HEK293T (cell line): ENCODE measurements around the gene COQ9.

Experiments used
- ARNT ChIP-seq: fragments of 450-650 bp; IDR thresholded peaks from 2 replicates; pipeline ENCODE4 v1.6.1; 2017; ENCODE audit warnings: mild to moderate bottlenecking
- BHLHE40 ChIP-seq: fragments of 450-650 bp; IDR thresholded peaks from 2 replicates; pipeline ENCODE4 v1.6.1; 2016; ENCODE audit warnings: mild to moderate bottlenecking, moderate library complexity, borderline replicate concordance
- ELF4 ChIP-seq: fragments of 450-650 bp; IDR thresholded peaks from 2 replicates; pipeline ENCODE4 v1.6.1; 2017; ENCODE audit warnings: antibody characterized with exemption
- FOXK2 ChIP-seq: fragments of 450-650 bp; IDR thresholded peaks from 2 replicates; pipeline ENCODE4 v1.6.1; 2016; ENCODE audit warnings: mild to moderate bottlenecking
- FOXM1 ChIP-seq: fragments of 450-650 bp; IDR thresholded peaks from 2 replicates; pipeline ENCODE4 v1.6.1; 2017; ENCODE audit warnings: mild to moderate bottlenecking, borderline replicate concordance
- LEF1 ChIP-seq: fragments of 450-650 bp; IDR thresholded peaks from 2 replicates; pipeline ENCODE4 v1.6.1; 2017; ENCODE audit warnings: mild to moderate bottlenecking, borderline replicate concordance
- SUZ12 ChIP-seq: fragments of 450-650 bp; IDR thresholded peaks from 2 replicates; pipeline ENCODE4 v1.6.1; 2016; ENCODE audit warnings: mild to moderate bottlenecking
- TF ChIP-seq, protein P1 (sequence below): fragments of 450-650 bp; IDR thresholded peaks from 2 replicates; pipeline ENCODE4 v1.6.1; 2016

DNA sequence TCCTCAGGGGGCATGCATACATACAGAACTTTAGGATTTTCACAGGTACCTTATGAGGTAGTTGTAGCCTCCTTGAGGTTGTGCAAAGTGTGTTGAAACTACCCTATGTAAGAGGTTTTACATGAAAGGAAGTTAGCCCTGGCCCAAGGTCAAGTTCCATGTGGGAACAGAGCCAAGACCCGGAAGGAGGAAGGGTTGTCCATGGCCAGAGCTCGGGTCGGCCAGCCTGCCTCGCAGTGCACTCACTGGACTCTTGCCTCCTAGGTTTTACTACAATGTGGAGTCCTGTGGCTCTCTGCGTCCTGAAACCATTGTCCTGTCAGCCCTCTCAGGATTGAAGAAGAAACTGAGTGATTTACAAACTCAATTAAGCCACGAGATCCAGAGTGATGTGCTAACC lies 23.4 kb downstream of the COQ9 start:
- TF ChIP-seq BHLHE40: no peak
- TF ChIP-seq, protein P1, sequence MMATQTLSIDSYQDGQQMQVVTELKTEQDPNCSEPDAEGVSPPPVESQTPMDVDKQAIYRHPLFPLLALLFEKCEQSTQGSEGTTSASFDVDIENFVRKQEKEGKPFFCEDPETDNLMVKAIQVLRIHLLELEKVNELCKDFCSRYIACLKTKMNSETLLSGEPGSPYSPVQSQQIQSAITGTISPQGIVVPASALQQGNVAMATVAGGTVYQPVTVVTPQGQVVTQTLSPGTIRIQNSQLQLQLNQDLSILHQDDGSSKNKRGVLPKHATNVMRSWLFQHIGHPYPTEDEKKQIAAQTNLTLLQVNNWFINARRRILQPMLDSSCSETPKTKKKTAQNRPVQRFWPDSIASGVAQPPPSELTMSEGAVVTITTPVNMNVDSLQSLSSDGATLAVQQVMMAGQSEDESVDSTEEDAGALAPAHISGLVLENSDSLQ: no peak
- TF ChIP-seq FOXK2: no peak
- no peak for TF ChIP-seq ELF4
- TF ChIP-seq FOXM1: no peak
- no peak for TF ChIP-seq SUZ12
- TF ChIP-seq LEF1: no peak
- TF ChIP-seq ARNT: no peak
